GM21360 (cell line): Measurements from ENCODE around the gene ABCC1.
"Not testable (repeated sequence)": the region's sequence is repeated elsewhere in the genome, so short reads cannot be mapped to it uniquely, and the experiment has no call there.

Source experiments
- ATAC-seq: cut with Tn5 transposase; IDR thresholded peaks from one replicate; pipeline ENCODE4 v1.9.1; 2021; ENCODE audit warnings: mild to moderate bottlenecking, moderate library complexity; ENCODE audit not compliant: unreplicated experiment

The ABCC1 gene

DNA sequence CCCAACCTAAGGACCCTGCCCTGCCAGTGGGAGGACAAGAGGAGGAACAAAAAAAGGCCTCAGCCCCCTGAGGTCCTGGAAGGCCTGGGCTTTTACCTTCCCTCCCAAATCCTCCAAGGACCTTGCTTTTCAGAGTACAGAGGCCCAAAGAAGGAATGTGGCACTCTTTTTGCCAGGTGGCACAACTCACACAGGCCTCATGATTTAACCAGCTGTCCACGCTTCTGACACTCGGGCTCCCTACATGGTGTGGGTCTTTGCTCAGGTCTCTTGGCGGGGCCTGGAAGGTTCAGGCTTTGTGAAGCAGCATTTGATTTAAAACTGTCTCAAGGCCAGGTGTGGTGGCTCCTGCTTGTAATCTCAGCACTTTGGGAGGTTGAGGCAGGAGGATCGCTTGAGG is 153.3 kb downstream of the ABCC1 start:
- ATAC-seq = no peak

DNA sequence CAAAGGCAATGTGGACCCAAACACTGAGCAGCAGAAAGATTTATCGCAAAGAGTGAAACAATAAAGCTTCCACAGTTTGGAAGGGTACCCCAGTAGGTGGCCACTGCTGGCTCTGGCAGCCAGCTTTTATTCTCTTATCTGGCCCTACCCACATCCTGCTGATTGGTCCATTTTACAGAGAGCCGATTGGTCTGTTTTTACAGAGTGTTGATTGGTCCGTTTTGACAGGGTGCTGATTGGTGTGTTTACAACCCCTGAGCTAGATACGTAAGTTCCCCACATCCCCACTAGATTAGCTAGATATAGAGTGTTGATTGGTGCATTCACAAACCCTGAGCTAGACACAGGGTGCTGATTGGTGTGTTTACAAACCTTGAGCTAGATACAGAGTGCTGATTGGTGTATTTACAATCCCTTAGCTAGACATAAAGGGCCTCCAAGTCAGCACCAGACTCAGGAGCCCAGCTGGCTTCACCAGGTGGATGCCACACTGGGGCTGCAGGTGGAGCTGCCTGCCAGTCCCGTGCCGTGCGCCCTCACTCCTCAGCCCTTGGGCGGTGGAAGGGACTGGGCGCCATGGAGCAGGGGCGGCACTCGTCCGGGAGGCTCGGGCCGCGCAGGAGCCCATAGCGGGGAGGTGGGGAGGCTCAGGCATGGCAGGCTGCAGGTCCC is 154.9 kb downstream of the ABCC1 start:
- not testable (repeated sequence) for ATAC-seq

DNA sequence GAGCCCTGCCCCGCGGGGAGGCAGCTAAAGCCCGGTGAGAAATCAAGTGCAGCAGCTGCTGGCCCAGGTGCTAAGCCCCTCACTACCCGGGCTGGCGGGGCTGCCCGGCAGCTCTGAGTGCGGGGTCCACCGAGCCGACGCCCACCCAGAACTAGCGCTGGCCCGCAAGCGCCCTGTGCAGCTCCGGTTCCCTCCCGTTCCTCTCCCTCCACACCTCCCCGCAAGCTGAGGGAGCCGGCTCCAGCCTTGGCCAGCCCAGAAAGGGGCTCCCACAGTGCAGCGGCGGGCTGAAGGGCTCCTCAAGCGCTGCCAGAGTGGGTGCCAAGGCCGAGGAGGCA is 155.4 kb downstream of the ABCC1 start:
- ATAC-seq = not testable (repeated sequence)

DNA sequence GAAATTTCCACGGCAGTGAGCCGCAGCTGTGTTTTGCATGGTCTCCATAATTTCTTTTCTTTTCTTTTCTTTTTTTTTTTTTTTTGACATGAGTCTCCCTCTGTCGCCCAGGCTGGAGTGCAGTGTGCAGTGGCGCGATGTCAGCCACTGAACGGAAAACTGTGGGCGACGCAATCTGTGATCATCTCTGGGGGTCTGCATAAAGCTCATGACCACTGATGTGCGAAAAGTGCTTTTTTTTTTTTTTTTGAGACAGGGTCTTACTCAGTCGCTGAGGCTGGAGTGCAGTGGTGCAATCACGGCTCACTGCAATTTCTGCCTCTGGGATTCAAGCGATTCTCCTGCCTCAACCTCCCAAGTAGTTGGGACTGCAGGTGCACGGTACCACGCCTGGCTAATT is 156.2 kb downstream of the ABCC1 start:
- ATAC-seq = no peak

DNA sequence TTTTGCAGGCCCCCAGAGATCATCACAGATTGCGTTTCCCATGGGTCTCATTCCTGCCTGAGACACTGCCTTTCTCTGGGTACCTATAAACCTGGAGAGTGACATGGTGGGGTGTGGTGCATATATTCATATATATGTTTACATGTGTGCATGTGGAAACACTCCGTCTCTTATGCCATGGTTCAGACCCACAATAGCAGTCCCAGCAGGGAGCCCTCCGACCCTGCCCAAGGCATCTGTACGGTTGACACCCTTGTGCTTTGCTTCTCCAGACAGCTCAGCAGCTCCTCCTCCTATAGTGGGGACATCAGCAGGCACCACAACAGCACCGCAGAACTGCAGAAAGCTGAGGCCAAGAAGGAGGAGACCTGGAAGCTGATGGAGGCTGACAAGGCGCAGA is 157.1 kb downstream of the ABCC1 start:
- ATAC-seq = no peak

DNA sequence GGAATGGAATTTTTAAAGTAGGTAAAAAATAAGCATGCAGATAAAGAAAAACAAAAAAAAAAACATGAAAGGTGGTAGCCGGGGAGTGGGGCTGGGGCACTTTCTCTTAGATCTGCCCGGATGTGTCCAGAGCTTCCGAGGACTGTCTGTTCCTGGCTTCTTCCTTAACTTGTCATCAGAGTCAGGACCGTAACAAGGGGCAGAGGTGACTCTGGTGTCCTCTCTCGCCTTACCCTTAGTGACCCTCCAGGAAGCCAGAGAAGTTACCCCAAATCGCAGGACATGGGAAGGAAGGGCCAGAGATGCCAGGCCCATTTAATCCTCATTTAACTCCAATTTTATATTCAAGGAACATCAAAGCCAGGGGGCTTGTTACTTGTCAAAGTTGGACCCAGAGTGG is 158.4 kb downstream of the ABCC1 start:
- ATAC-seq = no peak

DNA sequence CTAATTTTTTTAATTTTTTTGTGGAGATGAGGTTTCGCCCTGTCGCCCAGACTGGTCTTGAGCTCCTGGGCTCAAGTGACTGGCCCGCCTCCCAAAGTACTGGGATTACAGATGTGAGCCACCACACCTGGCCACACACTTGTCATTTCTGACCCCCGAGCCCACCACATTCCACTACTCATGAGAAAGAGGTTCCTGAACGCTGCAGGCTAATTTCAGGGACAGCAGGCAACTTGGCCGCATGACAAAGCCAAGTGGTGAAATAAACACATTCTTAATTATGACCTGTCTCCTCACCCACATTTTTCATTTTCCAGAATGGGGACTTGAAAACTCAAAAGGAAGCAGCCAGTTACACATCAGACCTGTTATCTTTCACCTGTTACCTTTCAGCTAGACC is 159.3 kb downstream of the ABCC1 start:
- no peak for ATAC-seq

DNA sequence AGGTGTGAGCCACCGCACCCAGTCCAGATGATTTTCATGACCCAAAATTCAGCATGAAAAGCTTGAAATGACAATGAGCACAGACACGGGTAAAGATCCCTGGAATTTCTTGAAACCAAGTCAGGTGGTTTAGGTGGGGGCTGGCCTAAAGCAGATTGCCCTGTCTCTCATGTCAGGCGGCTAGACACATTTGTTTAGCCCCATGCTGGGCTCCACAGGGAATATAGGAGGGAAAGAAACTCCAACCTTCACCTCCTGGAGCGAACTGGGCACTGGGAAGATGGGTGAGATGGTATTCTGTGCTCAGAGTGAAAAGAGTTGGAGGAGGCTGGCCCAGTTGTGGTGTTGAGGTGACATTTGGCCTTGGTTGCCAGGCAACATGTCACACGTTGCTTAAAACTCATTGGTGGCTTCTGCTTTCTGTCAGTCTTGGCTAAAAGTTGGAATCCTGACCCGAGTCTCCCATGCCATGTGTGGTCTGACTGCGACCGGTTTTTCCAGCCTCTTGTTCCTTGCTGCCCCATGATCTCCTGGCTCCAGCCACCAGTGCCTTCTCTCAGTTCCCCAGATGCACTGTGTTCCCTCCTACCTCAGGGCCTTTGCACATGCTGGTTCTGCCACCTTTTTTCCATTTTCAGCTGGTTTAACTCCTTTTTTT is 160.2 kb downstream of the ABCC1 start:
- ATAC-seq = no peak

DNA sequence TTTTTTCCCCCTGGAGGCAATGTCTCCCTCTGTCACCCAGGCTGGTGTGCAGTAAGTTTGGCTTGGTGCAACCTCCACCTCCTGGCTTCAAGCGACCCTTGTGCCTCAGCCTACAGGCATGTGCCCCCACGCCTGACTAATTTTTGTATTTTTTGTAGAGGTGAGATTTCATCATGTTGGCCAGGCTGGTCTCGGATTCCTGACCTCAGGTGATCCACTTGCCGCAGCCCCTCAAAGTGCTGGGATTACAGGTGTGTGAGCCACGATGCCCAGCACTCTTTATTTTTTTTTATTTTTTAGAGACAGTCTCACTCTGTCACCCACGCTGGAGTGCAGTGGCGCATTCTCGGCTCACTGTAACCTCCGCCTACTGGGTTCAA is 160.7 kb downstream of the ABCC1 start:
- ATAC-seq = no peak

DNA sequence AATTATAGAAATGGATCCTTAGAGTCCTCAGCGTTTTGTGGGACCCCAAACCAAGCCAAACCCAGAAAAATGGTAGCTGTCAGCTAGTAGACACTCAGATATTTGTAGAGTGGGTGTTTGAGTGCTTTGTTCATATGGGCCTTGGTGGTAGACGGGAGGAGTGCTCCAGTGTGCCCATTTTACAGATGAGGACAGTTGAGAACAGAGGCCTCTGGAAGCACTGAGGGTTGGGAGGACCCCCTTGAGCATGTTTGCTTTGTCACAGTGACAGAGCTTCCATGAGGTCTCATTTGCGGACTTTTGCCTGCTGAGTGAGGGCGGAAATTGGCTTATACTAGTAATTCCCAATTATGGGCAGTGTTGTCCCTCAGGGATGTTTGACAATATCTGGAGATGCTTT is 162.2 kb downstream of the ABCC1 start:
- no peak for ATAC-seq

DNA sequence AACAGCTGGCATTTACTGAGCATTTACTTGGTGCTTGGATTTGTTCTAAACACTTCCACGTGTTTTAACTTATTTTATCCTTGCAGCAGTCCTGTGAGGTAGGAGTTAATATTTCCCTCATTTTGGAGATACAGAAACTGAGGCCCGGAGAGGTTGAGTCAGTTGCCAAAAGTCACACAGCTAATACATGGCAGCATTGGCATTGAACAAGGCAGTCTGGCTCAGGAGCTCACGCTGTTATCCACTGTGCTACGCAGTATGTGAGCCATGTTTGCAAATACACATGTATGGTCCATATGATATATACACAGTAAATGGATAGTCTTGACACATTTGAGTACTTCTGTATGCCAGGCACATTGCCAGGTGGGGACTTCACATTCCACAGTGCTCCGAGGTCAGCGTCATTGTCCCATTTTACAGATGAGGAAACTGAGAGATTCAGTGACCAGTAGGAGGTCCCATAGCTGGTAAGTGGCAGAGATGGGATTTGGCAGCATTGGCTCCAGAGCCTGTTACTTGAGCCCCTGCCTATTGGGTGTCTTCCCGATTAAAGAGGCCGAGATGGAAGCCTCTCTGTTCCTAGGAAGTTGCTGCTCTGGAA is 163.1 kb downstream of the ABCC1 start:
- ATAC-seq = no peak

DNA sequence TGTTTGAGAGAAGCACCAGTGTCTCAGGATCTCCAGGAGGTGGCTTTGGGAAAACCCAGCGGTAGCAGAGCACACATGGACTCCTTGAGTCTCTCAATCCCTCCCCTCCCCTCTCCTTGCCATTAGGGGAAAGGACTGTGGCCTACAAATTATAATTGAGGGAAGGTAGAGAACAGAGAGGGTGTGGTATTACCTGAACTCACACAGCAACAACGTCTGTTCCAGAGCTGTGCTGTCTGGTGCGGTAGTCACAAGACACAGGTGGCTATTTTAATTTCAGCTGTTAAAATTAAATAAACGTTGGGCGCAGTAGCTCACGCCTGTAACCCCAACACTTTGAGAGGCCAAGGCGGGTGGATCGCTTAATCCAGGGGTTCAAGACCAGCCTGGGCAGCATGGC is 163.7 kb downstream of the ABCC1 start:
- no peak for ATAC-seq

DNA sequence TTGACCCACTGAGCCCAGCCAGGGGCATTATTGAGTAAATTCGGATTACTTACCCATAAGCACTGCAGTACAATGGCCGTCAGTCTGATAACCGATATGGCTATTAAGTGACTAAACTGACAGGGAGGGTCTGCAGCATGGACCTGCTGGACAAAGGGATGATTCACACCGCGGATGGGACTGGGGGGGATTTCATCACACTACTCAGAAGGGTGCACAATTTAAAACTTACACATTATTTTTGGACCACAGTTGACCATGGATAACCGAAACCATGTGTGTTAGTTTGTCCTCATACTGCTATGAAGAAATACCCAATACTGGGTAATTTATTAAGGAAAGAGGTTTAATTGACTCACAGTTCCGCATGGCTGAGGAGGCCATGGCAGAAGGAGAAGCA is 167.4 kb downstream of the ABCC1 start:
- ATAC-seq = no peak

DNA sequence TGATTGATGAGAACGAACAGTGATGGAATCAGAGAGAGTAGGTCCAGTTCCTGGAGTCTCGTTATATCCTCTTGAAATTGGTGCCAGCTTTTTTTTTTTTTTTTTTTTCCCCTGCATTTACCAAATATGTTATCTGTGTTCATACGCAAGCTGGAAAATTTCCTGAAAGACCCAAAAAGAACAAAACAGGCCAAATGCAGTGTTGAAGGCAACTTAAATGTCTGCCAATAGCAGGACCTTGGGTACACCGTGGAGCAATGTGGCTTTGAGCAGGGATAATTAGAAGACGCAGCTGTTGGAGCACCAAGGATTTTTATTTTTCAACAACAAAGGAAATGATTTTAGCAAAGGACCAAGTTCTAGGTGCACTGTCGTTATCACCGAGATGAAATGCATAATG is 168.9 kb downstream of the ABCC1 start:
- ATAC-seq = no peak

DNA sequence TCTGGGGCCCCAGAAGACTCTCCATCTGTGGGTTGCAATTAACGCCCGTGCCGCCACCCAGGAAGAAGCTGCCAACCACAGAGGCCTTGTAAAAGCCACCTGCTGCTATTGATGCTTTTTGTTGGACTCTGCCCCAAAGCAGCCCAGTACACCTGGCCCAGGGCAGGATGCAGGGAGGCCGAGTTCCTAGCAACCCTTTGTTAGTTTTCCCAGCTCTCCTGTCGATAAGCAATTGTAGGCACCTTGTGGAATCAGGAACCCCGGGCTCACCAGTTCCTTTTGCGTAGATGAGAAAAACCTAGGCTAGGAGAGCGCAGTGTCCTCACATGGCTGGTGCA is 170.6 kb downstream of the ABCC1 start:
- no peak for ATAC-seq

DNA sequence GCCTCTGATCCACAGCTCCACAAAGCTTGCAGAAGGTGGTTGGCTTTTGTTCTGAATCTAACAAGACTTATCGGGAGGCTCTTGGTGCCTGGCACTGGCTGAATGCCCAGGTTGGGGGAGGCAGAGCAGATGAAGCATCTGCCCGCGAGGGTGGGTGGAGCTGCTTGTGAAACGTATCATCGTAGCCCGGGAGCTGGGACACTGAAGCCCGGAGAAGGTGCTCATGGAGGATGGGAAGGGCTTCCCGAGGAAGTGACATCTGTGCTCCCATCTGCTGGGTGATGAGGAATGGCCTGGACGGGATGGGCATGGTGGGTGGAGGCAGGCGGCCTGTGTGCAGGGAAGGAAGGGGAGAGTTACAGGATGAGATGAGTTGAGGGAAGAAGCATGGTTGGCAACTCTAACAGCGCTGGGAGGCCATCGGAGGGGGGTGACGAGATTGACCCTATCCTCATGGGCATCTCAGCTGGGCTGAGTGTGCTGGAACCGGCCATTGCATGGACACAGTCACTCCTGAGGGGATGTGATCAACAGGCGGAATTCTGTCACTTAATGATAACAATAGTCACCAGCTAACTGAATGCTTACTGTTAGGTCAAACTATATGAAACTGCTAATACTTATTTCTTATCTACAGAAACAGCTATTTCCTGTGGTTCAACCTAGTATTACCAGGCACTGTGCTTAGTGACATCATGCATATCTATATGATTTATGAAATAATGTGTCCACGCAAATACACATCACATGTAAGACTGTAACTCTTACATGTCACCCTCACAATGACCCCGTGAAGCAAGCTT is 171.2 kb downstream of the ABCC1 start:
- no peak for ATAC-seq

DNA sequence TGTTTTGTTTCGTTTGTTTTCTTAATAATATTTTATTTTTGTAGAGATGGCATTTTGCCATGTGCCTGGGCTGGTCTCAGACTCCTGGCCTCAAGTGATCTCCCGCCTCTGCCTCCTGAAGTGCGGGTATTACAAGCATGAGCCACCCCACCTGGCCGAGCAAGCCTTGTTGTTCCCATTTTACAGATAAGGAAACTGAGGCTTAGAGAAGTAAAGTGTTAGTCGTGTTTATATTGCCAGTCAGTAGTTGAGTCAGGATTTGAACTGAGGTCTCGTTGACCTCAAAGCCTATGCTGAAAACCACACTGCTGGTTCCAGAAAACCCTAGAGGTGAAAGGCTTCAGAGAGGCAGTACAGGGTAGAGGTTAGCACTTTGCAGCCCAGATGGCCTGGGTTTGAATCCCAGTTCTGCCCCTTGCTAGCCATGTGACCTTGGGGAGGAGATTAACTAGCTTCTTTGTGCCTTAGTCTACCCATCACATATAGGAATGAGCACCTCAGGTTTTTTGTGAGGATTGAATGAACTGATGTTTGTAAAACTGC is 171.8 kb downstream of the ABCC1 start:
- ATAC-seq = no peak

DNA sequence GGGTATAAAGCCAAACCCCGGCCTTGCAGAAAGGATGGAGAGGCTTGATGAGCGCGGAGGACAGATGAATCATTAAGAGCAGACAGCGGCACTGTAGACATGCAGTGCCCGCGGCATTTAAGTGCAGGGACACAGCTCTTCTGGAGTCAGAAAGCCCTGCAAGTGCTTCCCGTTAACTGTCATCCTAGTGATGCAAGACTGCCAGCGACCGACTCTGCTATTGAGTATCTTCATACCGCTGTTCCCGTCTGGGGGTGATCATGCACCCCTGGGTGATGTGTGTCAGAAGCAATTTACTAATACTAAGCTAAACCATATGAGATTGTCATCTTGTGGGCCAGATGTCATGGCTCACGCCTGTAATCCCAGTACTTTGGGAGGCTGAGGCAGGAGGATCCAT is 172.8 kb downstream of the ABCC1 start:
- no peak for ATAC-seq

DNA sequence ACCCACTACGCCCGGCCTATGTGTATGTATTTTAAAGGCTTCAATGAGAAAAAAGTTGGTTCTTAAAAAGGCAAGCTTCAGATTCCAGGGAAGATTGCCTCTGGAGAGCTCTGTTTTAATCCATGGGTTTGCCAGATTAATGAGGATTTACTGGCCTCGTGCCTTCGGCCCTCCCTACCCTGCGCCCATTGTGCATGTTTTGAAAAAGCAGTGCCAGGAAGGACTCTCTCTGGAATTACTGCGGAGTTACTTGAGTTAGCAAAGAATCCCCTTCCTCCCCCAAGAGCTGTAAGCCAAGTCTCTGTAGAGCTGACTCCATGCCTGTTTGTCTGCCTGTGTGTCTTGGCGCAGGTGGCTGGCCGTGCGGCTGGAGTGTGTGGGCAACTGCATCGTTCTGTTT is 175.0 kb downstream of the ABCC1 start:
- ATAC-seq = no peak

DNA sequence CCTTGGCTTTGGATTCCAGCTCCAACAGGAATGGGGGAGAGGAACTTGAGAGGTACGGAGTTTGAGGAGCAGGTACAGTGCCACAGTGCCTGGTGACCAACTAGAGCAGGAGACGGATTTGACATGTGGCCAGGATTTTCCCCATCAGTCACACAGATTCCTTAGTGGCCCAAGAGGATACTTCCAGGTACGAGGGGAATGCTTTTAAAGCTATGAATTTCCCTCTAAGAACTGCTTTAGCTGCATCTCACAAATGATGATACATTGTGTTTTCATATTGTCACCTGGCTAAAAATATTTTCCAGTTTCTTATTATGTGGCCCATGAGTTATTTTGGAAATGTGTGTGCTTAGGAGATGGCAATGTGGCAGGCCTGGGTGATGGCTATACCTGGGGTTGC is 175.6 kb downstream of the ABCC1 start:
- no peak for ATAC-seq

DNA sequence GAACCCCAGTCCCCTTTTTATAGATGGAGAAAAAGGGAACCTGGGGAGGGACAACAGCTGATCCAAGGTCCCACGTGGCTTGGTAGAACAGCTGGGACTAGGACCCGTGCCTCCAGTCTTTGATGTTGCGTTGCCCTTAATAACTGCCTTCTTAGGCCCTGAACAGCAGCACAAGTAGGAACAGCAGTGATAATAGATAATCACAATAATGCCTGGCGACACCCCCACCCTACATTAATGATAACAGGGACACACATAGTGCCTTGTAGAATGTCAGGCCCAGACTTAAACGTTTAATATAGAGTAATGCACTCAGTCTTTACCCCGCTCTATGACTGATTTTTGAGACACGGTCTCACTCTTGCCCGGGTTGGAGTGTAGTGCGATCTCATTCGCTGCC is 177.5 kb downstream of the ABCC1 start:
- ATAC-seq = no peak
